Small intestine (tissue), 7 donors: ENCODE measurements around the gene INO80C. TPM values are rescaled to one million over a fixed set of nuclear protein-coding genes. Genes with fewer than 3 reads are reported as not detected.

ENCODE experiments used
- DNase-seq, 2 donors: peaks; one replicate each; pipeline versions ENCODE4 v3.0.0 to v3.0.0-alpha.2; 2013
- FAIRE-seq: peaks from 2 replicates; lab custom pipeline; 2012; peaks lifted over from hg19 to GRCh38; lab: Jason Lieb, UNC
- H3K27ac ChIP-seq, 3 donors: one replicate each; pipeline ENCODE4 v1.5.1; 2013; ENCODE audit warnings: low read length in 2 of 3, mild to moderate bottlenecking in 2 of 3, control low read depth in 1 of 3, inconsistent platforms in 1 of 3, low read depth in 1 of 3, moderate library complexity in 1 of 3
- H3K27me3 ChIP-seq, 3 donors: one replicate each; pipeline ENCODE4 v1.6.1; 2013; ENCODE audit warnings: low read length in 3 of 3, inconsistent platforms in 1 of 3; ENCODE audit not compliant: control insufficient read depth in 3 of 3, insufficient read depth in 3 of 3
- H3K36me3 ChIP-seq, 3 donors: one replicate each; pipeline ENCODE4 v1.6.1; 2013; ENCODE audit warnings: low read length in 3 of 3, inconsistent platforms in 1 of 3, low read depth in 1 of 3, mild to moderate bottlenecking in 1 of 3, moderate library complexity in 1 of 3; ENCODE audit not compliant: control insufficient read depth in 3 of 3, insufficient read depth in 2 of 3
- H3K4me1 ChIP-seq, 3 donors: one replicate each; pipeline ENCODE4 v1.6.1; 2013; ENCODE audit warnings: low read length in 2 of 3, inconsistent platforms in 1 of 3, low read depth in 1 of 3, mild to moderate bottlenecking in 1 of 3, moderate library complexity in 1 of 3; ENCODE audit not compliant: control insufficient read depth in 3 of 3, insufficient read depth in 2 of 3
- H3K4me3 ChIP-seq, 3 donors: one replicate each; pipeline ENCODE4 v1.5.1; 2013; ENCODE audit warnings: low read length in 3 of 3, control low read depth in 1 of 3, inconsistent platforms in 1 of 3, low read depth in 1 of 3, mild to moderate bottlenecking in 1 of 3, moderate library complexity in 1 of 3
- H3K9me3 ChIP-seq, 2 donors: one replicate each; pipeline ENCODE4 v1.6.1; 2013; ENCODE audit warnings: low read depth in 1 of 2, low read length in 1 of 2; ENCODE audit not compliant: control insufficient read depth in 2 of 2, insufficient read depth in 1 of 2
- WGBS, 3 donors: extraction: QIAGEN DNeasy Blood & Tissue Kit; methylation state at CpG; one replicate each; pipeline ENCODE4 v1.1.7; 2013; 5-methylcytosine and 5-hydroxymethylcytosine counted together
- polyA plus RNA-seq, 4 donors: library from polyadenylated mRNA; stranded (reverse) in 3 of 4; unstranded in 1 of 4; fragments of 200-250 nt in 3 of 4; fragments of 120-200 nt in 1 of 4; gene quantifications; one replicate each; pipeline versions ENCODE4 v1.2.1 to v1.2.3, GENCODE V29; 2013
- donor health status: healthy with polysubstance abuse.
- donor health status: control.
- donor health status: control.
- donor health status: Bipolar disorder and iron deficiency.
- donor health status: healthy.

Gene INO80C
- polyA plus RNA-seq, 4 donors, result 33.1 to 37.0 (median 35.6) TPM

GRCh38 chr18:35500113-35500512 lies 2.4 kb upstream of the INO80C start:
- Histone ChIP-seq H3K36me3 (no peaks in the 10 kb centered on the region), H3K27ac (no peak overlapping the region), H3K4me3 (no peak overlapping the region), H3K4me1 (peaks cover 4 to 15% (median 14%) of the 10 kb centered on the region in 3 donors), H3K9me3 (no peaks in the 10 kb centered on the region), H3K27me3 (no peaks in the 10 kb centered on the region)
- FAIRE-seq, result no peak
- 55 to 76% (median 61%) methylated on average over 3 of the region's 3 CpGs for WGBS, 3 donors
- no peak for DNase-seq

GRCh38 chr18:35497027-35497369 lies 762 bp downstream of the INO80C start:
- FAIRE-seq (no peak), DNase-seq (peak; percentile 79 to 87)
- 0 to 2% (median 0%) methylated on average over 5 of the region's 5 CpGs for WGBS, 3 donors
- Histone ChIP-seq H3K36me3 (no peaks in the 10 kb centered on the region), H3K4me3 (peak overlapping the region; percentile 55 to 85 (median 72)), H3K4me1 (peaks cover 8 to 20% (median 20%) of the 10 kb centered on the region in 3 donors), H3K27me3 (no peaks in the 10 kb centered on the region), H3K27ac (peak overlapping the region; percentile 96 to 99 (median 99)), H3K9me3 (no peaks in the 10 kb centered on the region)

- H3K27ac ChIP-seq, result peak overlapping the region in 1 of 3 donors; percentile 96
Observed at GRCh38 chr18:35495536-35496314, 2.0 kb downstream of the INO80C start.

GRCh38 chr18:35494251-35495220 lies 3.2 kb downstream of the INO80C start:
- 39 to 68% (median 61%) methylated on average over 8 of the region's 8 CpGs for WGBS, 3 donors
- DNase-seq (peak in 1 of 2 donors; percentile 31), FAIRE-seq (no peak)
- Histone ChIP-seq H3K27me3 (no peaks in the 10 kb centered on the region), H3K9me3 (no peaks in the 10 kb centered on the region), H3K4me3 (no peak overlapping the region), H3K4me1 (peaks cover 12 to 38% (median 24%) of the 10 kb centered on the region in 3 donors), H3K27ac (peak overlapping the region in 2 of 3 donors; percentile 3 to 6), H3K36me3 (no peaks in the 10 kb centered on the region)

More at GRCh38 chr18:35495536-35496314, 2.0 kb downstream of the INO80C start:
- no peaks in the 10 kb centered on the region for H3K27me3 ChIP-seq
- FAIRE-seq (no peak), DNase-seq (no peak)
- no peaks in the 10 kb centered on the region for H3K9me3 ChIP-seq
- 72 to 79% (median 79%) methylated on average over 7 of the region's 7 CpGs for WGBS, 3 donors
- H3K4me1 ChIP-seq, result peaks cover 8 to 31% (median 20%) of the 10 kb centered on the region in 3 donors
- no peaks in the 10 kb centered on the region for H3K36me3 ChIP-seq
- no peak overlapping the region for H3K4me3 ChIP-seq

GRCh38 chr18:35491700-35492077 lies 6.1 kb downstream of the INO80C start:
- peak in 1 of 2 donors; percentile 48 for DNase-seq
- Histone ChIP-seq H3K9me3 (no peaks in the 10 kb centered on the region), H3K4me3 (no peak overlapping the region), H3K36me3 (peaks cover 0 to 5% (median 0%) of the 10 kb centered on the region in 3 donors), H3K27ac (peak overlapping the region in 2 of 3 donors; percentile 34 to 51), H3K27me3 (no peaks in the 10 kb centered on the region), H3K4me1 (peaks cover 16 to 48% (median 18%) of the 10 kb centered on the region in 3 donors)
- WGBS, 3 donors, result 54 to 63% (median 55%) methylated on average over 5 of the region's 5 CpGs
- no peak for FAIRE-seq

- no peak for DNase-seq
- H3K27me3 ChIP-seq, result no peaks in the 10 kb centered on the region
- H3K27ac ChIP-seq, result peak overlapping the region in 1 of 3 donors; percentile 34
- no peak overlapping the region for H3K4me3 ChIP-seq
- H3K9me3 ChIP-seq, result no peaks in the 10 kb centered on the region
- H3K4me1 ChIP-seq, result peaks cover 13 to 43% (median 14%) of the 10 kb centered on the region in 3 donors
- FAIRE-seq, result no peak
- 69 to 83% (median 77%) methylated on average over 10 of the region's 10 CpGs for WGBS, 3 donors
- peaks cover 0 to 5% (median 0%) of the 10 kb centered on the region in 3 donors for H3K36me3 ChIP-seq
Observed at GRCh38 chr18:35490894-35491699, 6.7 kb downstream of the INO80C start.

GRCh38 chr18:35489913-35490490 lies 7.8 kb downstream of the INO80C start:
- WGBS, 3 donors, result 77 to 81% (median 79%) methylated on average over 7 of the region's 7 CpGs
- Histone ChIP-seq H3K36me3 (peaks cover 0 to 9% (median 0%) of the 10 kb centered on the region in 3 donors), H3K27me3 (no peaks in the 10 kb centered on the region), H3K4me1 (peaks cover 8 to 37% (median 14%) of the 10 kb centered on the region in 3 donors), H3K27ac (no peak overlapping the region), H3K9me3 (no peaks in the 10 kb centered on the region), H3K4me3 (no peak overlapping the region)
- FAIRE-seq (no peak), DNase-seq (peak in 1 of 2 donors; percentile 61)
